Kidney (tissue), 14 donors: Measurements from ENCODE around the gene WNT1. TPM values are rescaled to one million over a fixed set of nuclear protein-coding genes. Genes with fewer than 3 reads are reported as not detected.

ENCODE experiments used
- DNase-seq, 5 donors: peaks; one replicate each; pipeline ENCODE4 v3.0.0-alpha.2; 2013 to 2020
- FAIRE-seq: peaks from 2 replicates; lab custom pipeline; 2012; peaks lifted over from hg19 to GRCh38; lab: Jason Lieb, UNC
- H3K27ac ChIP-seq, 2 donors: one replicate each; pipeline ENCODE4 v1.7.0; 2013; ENCODE audit warnings: low read depth in 2 of 2, low read length in 2 of 2, inconsistent platforms in 1 of 2
- H3K27me3 ChIP-seq: one replicate; pipeline ENCODE4 v1.7.1; 2013; ENCODE audit warnings: low read length, inconsistent platforms; ENCODE audit not compliant: control insufficient read depth, insufficient read depth
- H3K36me3 ChIP-seq, 3 donors: one replicate each; pipeline versions ENCODE4 v1.7.0 to v1.7.1; 2013; ENCODE audit warnings: low read length in 3 of 3, control low read depth in 1 of 3, inconsistent platforms in 1 of 3; ENCODE audit not compliant: insufficient read depth in 3 of 3, control insufficient read depth in 2 of 3
- H3K4me1 ChIP-seq, 3 donors: one replicate each; pipeline versions ENCODE4 v1.7.0 to v1.7.1; 2013; ENCODE audit warnings: low read length in 3 of 3, inconsistent platforms in 1 of 3, low read depth in 1 of 3; ENCODE audit not compliant: control insufficient read depth in 2 of 3, insufficient read depth in 2 of 3
- H3K4me3 ChIP-seq, 3 donors: one replicate each; pipeline versions ENCODE4 v1.7.0 to v1.8.1; 2013; ENCODE audit warnings: low read length in 3 of 3, control low read depth in 1 of 3, inconsistent platforms in 1 of 3
- H3K9ac ChIP-seq, 3 donors: one replicate each; pipeline versions ENCODE4 v1.7.0 to v1.7.1; 2013; ENCODE audit warnings: low read length in 3 of 3, control low read depth in 1 of 3, inconsistent platforms in 1 of 3
- H3K9me3 ChIP-seq, 3 donors: one replicate each; pipeline versions ENCODE4 v1.7.0 to v1.7.1; 2013; ENCODE audit warnings: low read length in 3 of 3, control low read depth in 1 of 3, inconsistent platforms in 1 of 3; ENCODE audit not compliant: control insufficient read depth in 2 of 3, insufficient read depth in 1 of 3
- CTCF ChIP-seq: IDR thresholded peaks from 3 replicates; pipeline ENCODE4 v1.5.1; 2012; ENCODE audit warnings: mild to moderate bottlenecking, moderate library complexity, borderline replicate concordance; ENCODE audit not compliant: insufficient read depth; ENCODE audit errors: extremely low read depth
- intact Hi-C: fragments of 100-400 bp; cut with DNase I; formaldehyde crosslinking; loops from one replicate; pipeline ENCODE4 v1.11.1; 2022
- polyA plus RNA-seq: library from polyadenylated mRNA; stranded (reverse); fragments of 350-450 nt; fragmentation: Illumina TruSeq; extraction: RNeasy Lipid Tissue Mini Kit (QIAGEN cat#74804); gene quantifications from one replicate; pipeline ENCODE4 v1.2.3, GENCODE V29; 2014; ENCODE audit warnings: low read depth, low replicate concordance; ENCODE audit not compliant: insufficient read depth
- total RNA-seq: library from RNA; stranded (reverse); fragmentation: NEBNext Ultra II Directional; extraction: Animal tissue kit (Norgen Biotek cat#: 25700); gene quantifications from one replicate; pipeline ENCODE4 v1.2.1, GENCODE V29; 2021
- donor health status: control.
- donor health status: control.
- donor health status: control.
- donor health status: control.
- donor health status: control.
- donor health status: DM: yes; HTN: yes; CAD: no.
- donor health status: Normal renal cell carcinoma (clear cell type).

The WNT1 gene
- total and polyA plus RNA-seq, 2 donors from 2014 or later = not detected

GRCh38 chr12:49010092-49010668 lies 32.1 kb downstream of the WNT1 start:
- Histone ChIP-seq H3K4me1 (no peaks in the 10 kb centered on the region), H3K27ac (no peak overlapping the region), H3K9me3 (no peaks in the 10 kb centered on the region), H3K4me3 (no peak overlapping the region), H3K9ac (no peak overlapping the region), H3K27me3 (no peaks in the 10 kb centered on the region), H3K36me3 (peaks cover 0 to 13% (median 12%) of the 10 kb centered on the region in 3 donors)
- DNase-seq = no peak
- no peak for FAIRE-seq
- intact Hi-C loops = no loop called here
- no peak for TF ChIP-seq CTCF

GRCh38 chr12:49012739-49013138 lies 34.6 kb downstream of the WNT1 start:
- Histone ChIP-seq H3K4me3 (no peak overlapping the region), H3K27ac (no peak overlapping the region), H3K36me3 (peaks cover 0 to 8% (median 7%) of the 10 kb centered on the region in 3 donors), H3K9me3 (no peaks in the 10 kb centered on the region), H3K9ac (no peak overlapping the region), H3K4me1 (peaks cover 0 to 5% (median 3%) of the 10 kb centered on the region in 3 donors), H3K27me3 (no peaks in the 10 kb centered on the region)
- intact Hi-C loops = no loop called here
- FAIRE-seq (no peak), DNase-seq (no peak)
- no peak for TF ChIP-seq CTCF

- peaks cover 0 to 5% (median 3%) of the 10 kb centered on the region in 3 donors for H3K4me1 ChIP-seq
- FAIRE-seq (no peak), DNase-seq (no peak)
- intact Hi-C loops = no loop called here
- no peak overlapping the region for H3K27ac ChIP-seq
- no peaks in the 10 kb centered on the region for H3K9me3 ChIP-seq
- H3K27me3 ChIP-seq = no peaks in the 10 kb centered on the region
- H3K9ac ChIP-seq = no peak overlapping the region
- H3K4me3 ChIP-seq = no peak overlapping the region
- H3K36me3 ChIP-seq = peaks cover 0 to 8% (median 6%) of the 10 kb centered on the region in 3 donors
- TF ChIP-seq CTCF = no peak
Observed at GRCh38 chr12:49013428-49013827, 35.3 kb downstream of the WNT1 start.

- H3K4me3 ChIP-seq = no peak overlapping the region
- no peaks in the 10 kb centered on the region for H3K9me3 ChIP-seq
- H3K9ac ChIP-seq = no peak overlapping the region
- FAIRE-seq (no peak), DNase-seq (peak in 2 of 5 donors; percentile 6 to 24)
- H3K27ac ChIP-seq = no peak overlapping the region
- TF ChIP-seq CTCF = no peak
- peaks cover 0 to 5% (median 3%) of the 10 kb centered on the region in 3 donors for H3K4me1 ChIP-seq
- H3K27me3 ChIP-seq = no peaks in the 10 kb centered on the region
- intact Hi-C loops = no loop called here
- peaks cover 0 to 8% (median 3%) of the 10 kb centered on the region in 3 donors for H3K36me3 ChIP-seq
Observed at GRCh38 chr12:49014547-49014946, 36.4 kb downstream of the WNT1 start.
